SK-N-SH (cell line): ENCODE data around the gene GPR137. TPM values are rescaled to one million over a fixed set of nuclear protein-coding genes. Genes with fewer than 3 reads are reported as not detected.
A peak's percentile ranks its signal among the peaks of the same experiment; 100 is the strongest.

Source experiments
- CTCF ChIA-PET: fragments of 300-600, 350-600 bp; formaldehyde crosslinking; extraction: SDS; loops from one replicate; lab custom pipeline; 2021; lab: Yijun Ruan, JAX
- POLR2A ChIA-PET: fragments of 350-600 bp; sonication (Branson Sonifier 250); formaldehyde crosslinking; extraction: SDS; loops from one replicate; lab custom pipeline; 2020; ENCODE audit warnings: antibody characterized with exemption, inconsistent platforms; lab: Yijun Ruan, JAX
- DNase-seq: peaks from one replicate; pipeline ENCODE4 v3.0.0; 2012
- H2AFZ ChIP-seq: fragments of 200-600 bp; sonication (generic); 2 replicates; pipeline ENCODE4 v1.8.1; 2016; ENCODE audit warnings: antibody characterized with exemption, mild to moderate bottlenecking, low read depth
- H3F3A ChIP-seq: fragments of 200-600 bp; sonication (generic); replicated peaks from 2 replicates; pipeline ENCODE3; 2016; ENCODE audit warnings: antibody characterized with exemption, mild to moderate bottlenecking; ENCODE audit not compliant: insufficient read depth
- H3K27ac ChIP-seq, 2 experiments: fragments of 200-500 bp in 1 of 2; fragments of 200-600 bp in 1 of 2; sonication (Bioruptor generic) in 1 of 2; sonication (generic), shearing (Covaris generic) in 1 of 2; 2 replicates each; pipeline versions ENCODE4 v1.5.1 to v1.6.1; 2014 to 2016; ENCODE audit warnings: low read depth in 2 of 2, inconsistent platforms in 1 of 2, low read length in 1 of 2, mild to moderate bottlenecking in 1 of 2, mixed read lengths in 1 of 2
- H3K27me3 ChIP-seq: fragments of 200-600 bp; sonication (generic), shearing (Covaris generic); 2 replicates; pipeline ENCODE4 v1.6.1; 2016; ENCODE audit warnings: mixed run types; ENCODE audit not compliant: insufficient read depth
- H3K36me3 ChIP-seq, 2 experiments: fragments of 200-500 bp in 1 of 2; fragments of 200-600 bp in 1 of 2; sonication (Bioruptor generic) in 1 of 2; sonication (generic) in 1 of 2; replicated peaks in 1 of 2; 2 replicates each; pipeline versions ENCODE3 to v1.5.1; 2014 to 2016; ENCODE audit warnings: low read length in 1 of 2, mild to moderate bottlenecking in 1 of 2; ENCODE audit not compliant: insufficient read depth in 2 of 2, control insufficient read depth in 1 of 2
- H3K4me1 ChIP-seq, 2 experiments: fragments of 200-500 bp in 1 of 2; fragments of 200-600 bp in 1 of 2; sonication (Bioruptor generic) in 1 of 2; sonication (generic), shearing (Covaris generic) in 1 of 2; 2 replicates each; pipeline versions ENCODE4 v1.5.1 to v1.6.1; 2014 to 2016; ENCODE audit warnings: low read depth in 1 of 2, low read length in 1 of 2, mixed run types in 1 of 2; ENCODE audit not compliant: insufficient read depth in 2 of 2, control insufficient read depth in 1 of 2
- H3K4me2 ChIP-seq: fragments of 200-600 bp; sonication (generic), shearing (Covaris generic); 2 replicates; pipeline ENCODE4 v1.6.1; 2017; ENCODE audit warnings: mixed run types
- H3K4me3 ChIP-seq, 2 experiments: fragments of 200-500 bp in 1 of 2; fragments of 200-600 bp in 1 of 2; sonication (Bioruptor generic) in 1 of 2; sonication (generic), shearing (Covaris generic) in 1 of 2; 2 replicates each; pipeline versions ENCODE4 v1.5.1 to v1.8.1; 2014 to 2016; ENCODE audit warnings: low read depth in 2 of 2, inconsistent platforms in 1 of 2, low read length in 1 of 2, mild to moderate bottlenecking in 1 of 2, mixed read lengths in 1 of 2, moderate library complexity in 1 of 2
- H3K79me2 ChIP-seq: fragments of 200-600 bp; sonication (generic); 2 replicates; pipeline ENCODE4 v1.8.1; 2017; ENCODE audit warnings: mild to moderate bottlenecking; ENCODE audit not compliant: insufficient read depth
- H3K9ac ChIP-seq: fragments of 200-600 bp; sonication (generic); 2 replicates; pipeline ENCODE4 v1.6.1; 2017; ENCODE audit warnings: mixed run types
- H3K9me2 ChIP-seq: fragments of 200-600 bp; sonication (generic); 2 replicates; pipeline ENCODE4 v1.6.1; 2017; ENCODE audit warnings: mixed run types
- H3K9me3 ChIP-seq: fragments of 200-600 bp; sonication (generic); 2 replicates; pipeline ENCODE4 v1.6.1; 2017; ENCODE audit warnings: mixed run types, mild to moderate bottlenecking, moderate library complexity
- H4K20me1 ChIP-seq: fragments of 200-600 bp; sonication (generic); 2 replicates; pipeline ENCODE4 v1.6.1; 2017; ENCODE audit warnings: mild to moderate bottlenecking, mixed run types; ENCODE audit not compliant: insufficient read depth
- CHD2 ChIP-seq: fragments of 150-350 bp; IDR thresholded peaks from 2 replicates; pipeline ENCODE4 v1.6.1; 2018; ENCODE audit warnings: low read length; ENCODE audit not compliant: partially characterized antibody
- ELF1 ChIP-seq: IDR thresholded peaks from 2 replicates; pipeline ENCODE4 v1.4.0; 2012
- EP300 ChIP-seq, 2 experiments: IDR thresholded peaks; 2 replicates each; pipeline versions ENCODE4 v1.4.0 to v1.6.1; 2012; ENCODE audit warnings: borderline replicate concordance in 1 of 2, low read depth in 1 of 2, low read length in 1 of 2
- EZH2phosphoT487 ChIP-seq: fragments of 200-600 bp; sonication (generic); IDR thresholded peaks from 2 replicates; pipeline ENCODE4 v1.6.1; 2017; ENCODE audit warnings: low read depth, mixed run types, mild to moderate bottlenecking, antibody characterized with exemption, moderate library complexity, borderline replicate concordance
- FOSL2 ChIP-seq: IDR thresholded peaks from 2 replicates; pipeline ENCODE4 v1.4.0; 2012; ENCODE audit warnings: low read depth, mild to moderate bottlenecking, moderate library complexity, borderline replicate concordance
- FOXJ3 ChIP-seq: sonication (generic); formaldehyde crosslinking; IDR thresholded peaks from 2 replicates; pipeline ENCODE4 v1.5.1; 2020; ENCODE audit warnings: mild to moderate bottlenecking, missing genetic modification reagents
- FOXM1 ChIP-seq: IDR thresholded peaks from 2 replicates; pipeline ENCODE4 v1.4.0; 2012; ENCODE audit warnings: low read depth, mild to moderate bottlenecking
- JUND ChIP-seq: IDR thresholded peaks from 2 replicates; pipeline ENCODE4 v1.4.0; 2012
- MEF2A ChIP-seq: IDR thresholded peaks from 2 replicates; pipeline ENCODE4 v1.4.0; 2012; ENCODE audit warnings: low read depth, borderline replicate concordance
- NFIC ChIP-seq: IDR thresholded peaks from 2 replicates; pipeline ENCODE4 v1.4.0; 2012; ENCODE audit warnings: borderline replicate concordance
- NRF1 ChIP-seq: IDR thresholded peaks from 2 replicates; pipeline ENCODE4 v1.6.1; 2012; ENCODE audit warnings: low read depth, mild to moderate bottlenecking, low read length
- POLR2AphosphoS5 ChIP-seq: IDR thresholded peaks from 2 replicates; pipeline ENCODE4 v1.6.1; 2012; ENCODE audit warnings: low read depth, low read length
- RCOR1 ChIP-seq: fragments of 150-350 bp; IDR thresholded peaks from 2 replicates; pipeline ENCODE4 v1.6.1; 2017; ENCODE audit warnings: antibody characterized with exemption, low read length
- SIN3A ChIP-seq: IDR thresholded peaks from 2 replicates; pipeline ENCODE4 v1.6.1; 2012; ENCODE audit warnings: low read depth, mild to moderate bottlenecking, low read length, moderate library complexity, borderline replicate concordance
- SMC3 ChIP-seq: IDR thresholded peaks from 2 replicates; pipeline ENCODE4 v1.6.1; 2012; ENCODE audit warnings: low read depth, low read length, improper control_type of control experiment
- TAF1 ChIP-seq: IDR thresholded peaks from 2 replicates; pipeline ENCODE4 v1.6.1; 2012; ENCODE audit warnings: low read depth, mild to moderate bottlenecking, low read length, moderate library complexity, borderline replicate concordance
- TCF12 ChIP-seq: IDR thresholded peaks from 2 replicates; pipeline ENCODE4 v1.4.0; 2012
- USF1 ChIP-seq: IDR thresholded peaks from 2 replicates; pipeline ENCODE4 v1.4.0; 2012; ENCODE audit warnings: low read depth, borderline replicate concordance
- YY1 ChIP-seq: IDR thresholded peaks from 2 replicates; pipeline ENCODE4 v1.4.0; 2012; ENCODE audit warnings: low read depth, mild to moderate bottlenecking
- ZBTB33 ChIP-seq: IDR thresholded peaks from 2 replicates; pipeline ENCODE4 v1.4.0; 2012; ENCODE audit warnings: low read depth, borderline replicate concordance
- WGBS: methylation state at CpG from one replicate; pipeline ENCODE4 v1.1.6; 2017; ENCODE audit warnings: low lambda C conversion rate; 5-methylcytosine and 5-hydroxymethylcytosine counted together
- polyA plus RNA-seq, 3 experiments: library from polyadenylated mRNA; depleted of rRNA; stranded (reverse); fragments of >200 nt; gene quantifications; 2 replicates each; pipeline ENCODE4 v1.2.3, GENCODE V29; 2012

Gene GPR137
- polyA plus RNA-seq, 1 of the 3 experiments (the other 2 are of a cell fraction) = 29.9 TPM

GRCh38 chr11:64244107-64244506, 41.5 kb upstream of the GPR137 start:
- Histone ChIP-seq H3K27me3 (no peaks in the 10 kb centered on the region), H3K9me3 (no peaks in the 10 kb centered on the region), H3K4me1 (peaks cover 15 to 46% of the 10 kb centered on the region in 2 experiments; a peak in 2 of 4 replicates), H3K27ac (no peak overlapping the region; a peak in 1 of 4 replicates), H4K20me1 (no peaks in the 10 kb centered on the region), H3F3A (peaks cover 21% of the 10 kb centered on the region)
- POLR2A ChIA-PET = interaction anchor here (0.9 to 12.4 kb wide), 4 partner anchors 8 to 26 kb away, joined by 3 to 112 read pairs (median 22); no protein-coding TSS in a partner anchor
- TF ChIP-seq POLR2AphosphoS5 (peak; percentile 12; the same call in 1 of the 2 replicates), NRF1 (no peak)
- TF ChIP-seq, all 33 proteins: peak for 1
- peaks cover 10 to 16% of the 10 kb centered on the region in 2 experiments for H3K36me3 ChIP-seq
- H3K4me2 ChIP-seq = no peak overlapping the region; the same call in 1 of the 2 replicates
- no peak overlapping the region for H3K4me3 ChIP-seq
- CTCF ChIA-PET = interaction anchor here (1.2 to 2.5 kb wide), 6 partner anchors 10 to 57 kb away, joined by 3 to 11 read pairs (median 6); no protein-coding TSS in a partner anchor
- peaks cover 48% of the 10 kb centered on the region for H3K79me2 ChIP-seq
- no peak for DNase-seq
- no peak overlapping the region for H3K9ac ChIP-seq
- H2AFZ ChIP-seq = no peak overlapping the region
- H3K9me2 ChIP-seq = no peaks in the 10 kb centered on the region
- WGBS = 59% methylated on average over 5 of the region's 5 CpGs

GRCh38 chr11:64244966-64245365, 40.7 kb upstream of the GPR137 start:
- DNase-seq = no peak
- peak overlapping the region; percentile 63 to 89 for H3K27ac ChIP-seq
- no peak overlapping the region for H2AFZ ChIP-seq
- peaks cover 17% of the 10 kb centered on the region for H3F3A ChIP-seq
- no peaks in the 10 kb centered on the region for H3K9me3 ChIP-seq
- peaks cover 10 to 14% of the 10 kb centered on the region in 2 experiments for H3K36me3 ChIP-seq
- H3K27me3 ChIP-seq = no peaks in the 10 kb centered on the region
- peak overlapping the region; percentile 75 to 98 for H3K4me3 ChIP-seq
- H3K9me2 ChIP-seq = no peaks in the 10 kb centered on the region
- no peaks in the 10 kb centered on the region for H4K20me1 ChIP-seq
- peak overlapping the region; percentile 77 for H3K4me2 ChIP-seq
- peaks cover 14 to 42% of the 10 kb centered on the region in 2 experiments; a peak in 2 of 4 replicates for H3K4me1 ChIP-seq
- peaks cover 48% of the 10 kb centered on the region for H3K79me2 ChIP-seq
- POLR2A ChIA-PET = interaction anchor here (0.6 to 12.4 kb wide), 9 partner anchors 11 to 382 kb away, joined by 3 to 112 read pairs (median 3); partner anchors contain the start of gene ESRRA
- CTCF ChIA-PET = interaction anchor here (1.0 to 3.4 kb wide), 4 partner anchors 14 to 1085 kb away, joined by 3 to 14 read pairs (median 6); partner anchors contain the start of gene DNAJC4
- peak overlapping the region; percentile 72; the same call in 1 of the 2 replicates for H3K9ac ChIP-seq
- 21% methylated on average over 5 of the region's 6 CpGs for WGBS
- TF ChIP-seq YY1 (no peak), TCF12 (no peak), NFIC (no peak), RCOR1 (no peak), POLR2AphosphoS5 (no peak), TAF1 (no peak), SIN3A (no peak)

- POLR2A ChIA-PET = interaction anchor here (1.0 to 12.4 kb wide), 7 partner anchors 18 to 64 kb away, joined by 3 to 112 read pairs (median 3); partner anchors contain the start of gene ESRRA
- H3K36me3 ChIP-seq = peaks cover 10 to 14% of the 10 kb centered on the region in 2 experiments
- H3K9me3 ChIP-seq = no peaks in the 10 kb centered on the region
- peaks cover 10 to 39% of the 10 kb centered on the region in 2 experiments; a peak in 2 of 4 replicates for H3K4me1 ChIP-seq
- H3K27ac ChIP-seq = peak overlapping the region; percentile 63 to 89
- peaks cover 48% of the 10 kb centered on the region for H3K79me2 ChIP-seq
- no peaks in the 10 kb centered on the region for H3K9me2 ChIP-seq
- H3K9ac ChIP-seq = peak overlapping the region; percentile 72; the same call in 1 of the 2 replicates
- peaks cover 13% of the 10 kb centered on the region for H3F3A ChIP-seq
- WGBS = 0% methylated on average over 5 of the region's 6 CpGs
- CTCF ChIA-PET = interaction anchor here (1.0 to 3.4 kb wide), 6 partner anchors 15 to 1084 kb away, joined by 3 to 20 read pairs (median 8); partner anchors contain the start of genes DNAJC4 and ESRRA
- H3K27me3 ChIP-seq = no peaks in the 10 kb centered on the region
- H4K20me1 ChIP-seq = no peaks in the 10 kb centered on the region
- peak overlapping the region; percentile 75 to 98 for H3K4me3 ChIP-seq
- peak overlapping the region; percentile 77 for H3K4me2 ChIP-seq
- H2AFZ ChIP-seq = no peak overlapping the region
- DNase-seq = no peak
- TF ChIP-seq FOXJ3 (CRISPR knock-in tag) (no peak), EZH2phosphoT487 (no peak), ELF1 (no peak), NRF1 (no peak), RCOR1 (no peak), YY1 (no peak), SMC3 (no peak), ZBTB33 (no peak), FOXM1 (no peak), FOSL2 (no peak), MEF2A (no peak), USF1 (no peak), CHD2 (no peak), EP300 (IDR thresholded peaks at IDR 0.05; ENCODE audit: borderline replicate concordance in 1 of 2, low read depth in 1 of 2, low read length in 1 of 2) (peak in 1 of 2 experiments; percentile 32; a peak in 1 of 4 replicates), JUND (no peak)
Observed at GRCh38 chr11:64245401-64245796, 40.2 kb upstream of the GPR137 start.
